ENCODE results near the gene CACNA1D.

GRCh38 chr3:53491276-53491675 lies 3.1 kb upstream of the CACNA1D start:
- TF ChIP-seq CTCF (optimal IDR thresholded peaks at IDR 0.05 in 1 of 3, IDR thresholded peaks at IDR 0.05 in 1 of 3, conservative IDR thresholded peaks at IDR 0.05 in 1 of 3; ENCODE audit: extremely low read depth in 1 of 3, insufficient read depth in 2 of 3, low read length in 3 of 3), result no peak
- TF ChIP-seq EZH2 (IDR thresholded peaks at IDR 0.05; ENCODE audit: low read length), result no peak
